Ovary (tissue), 3 donors: Measurements from ENCODE around the gene GPR180.

Source experiments
- CTCF ChIP-seq, 3 donors: fragments of 450-650 bp in 2 of 3; fragments of 200-600 bp in 1 of 3; IDR thresholded peaks; one replicate each; pipeline versions ENCODE4 v1.5.1 to v1.8.0; 2016 to 2022; ENCODE audit warnings: antibody characterized with exemption in 3 of 3, mild to moderate bottlenecking in 1 of 3
- EP300 ChIP-seq: sonication (generic); formaldehyde crosslinking; IDR thresholded peaks from one replicate; pipeline ENCODE4 v1.6.1; 2017; ENCODE audit warnings: antibody characterized with exemption
- POLR2A ChIP-seq: fragments of 450-650 bp; IDR thresholded peaks from one replicate; pipeline ENCODE4 v1.6.1; 2017; ENCODE audit warnings: antibody characterized with exemption, mild to moderate bottlenecking, moderate library complexity
- donor health status: DM: no; HTN: no; CAD: no.

GRCh38 chr13:94612050-94612449, 10.4 kb downstream of the GPR180 start:
- no peak for TF ChIP-seq CTCF (IDR thresholded peaks at IDR 0.05)
- TF ChIP-seq EP300 = no peak
- no peak for TF ChIP-seq POLR2A
